ENCODE measurements around the gene ITGA11.

ITGA11 gene, protein sequence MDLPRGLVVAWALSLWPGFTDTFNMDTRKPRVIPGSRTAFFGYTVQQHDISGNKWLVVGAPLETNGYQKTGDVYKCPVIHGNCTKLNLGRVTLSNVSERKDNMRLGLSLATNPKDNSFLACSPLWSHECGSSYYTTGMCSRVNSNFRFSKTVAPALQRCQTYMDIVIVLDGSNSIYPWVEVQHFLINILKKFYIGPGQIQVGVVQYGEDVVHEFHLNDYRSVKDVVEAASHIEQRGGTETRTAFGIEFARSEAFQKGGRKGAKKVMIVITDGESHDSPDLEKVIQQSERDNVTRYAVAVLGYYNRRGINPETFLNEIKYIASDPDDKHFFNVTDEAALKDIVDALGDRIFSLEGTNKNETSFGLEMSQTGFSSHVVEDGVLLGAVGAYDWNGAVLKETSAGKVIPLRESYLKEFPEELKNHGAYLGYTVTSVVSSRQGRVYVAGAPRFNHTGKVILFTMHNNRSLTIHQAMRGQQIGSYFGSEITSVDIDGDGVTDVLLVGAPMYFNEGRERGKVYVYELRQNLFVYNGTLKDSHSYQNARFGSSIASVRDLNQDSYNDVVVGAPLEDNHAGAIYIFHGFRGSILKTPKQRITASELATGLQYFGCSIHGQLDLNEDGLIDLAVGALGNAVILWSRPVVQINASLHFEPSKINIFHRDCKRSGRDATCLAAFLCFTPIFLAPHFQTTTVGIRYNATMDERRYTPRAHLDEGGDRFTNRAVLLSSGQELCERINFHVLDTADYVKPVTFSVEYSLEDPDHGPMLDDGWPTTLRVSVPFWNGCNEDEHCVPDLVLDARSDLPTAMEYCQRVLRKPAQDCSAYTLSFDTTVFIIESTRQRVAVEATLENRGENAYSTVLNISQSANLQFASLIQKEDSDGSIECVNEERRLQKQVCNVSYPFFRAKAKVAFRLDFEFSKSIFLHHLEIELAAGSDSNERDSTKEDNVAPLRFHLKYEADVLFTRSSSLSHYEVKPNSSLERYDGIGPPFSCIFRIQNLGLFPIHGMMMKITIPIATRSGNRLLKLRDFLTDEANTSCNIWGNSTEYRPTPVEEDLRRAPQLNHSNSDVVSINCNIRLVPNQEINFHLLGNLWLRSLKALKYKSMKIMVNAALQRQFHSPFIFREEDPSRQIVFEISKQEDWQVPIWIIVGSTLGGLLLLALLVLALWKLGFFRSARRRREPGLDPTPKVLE

DNA sequence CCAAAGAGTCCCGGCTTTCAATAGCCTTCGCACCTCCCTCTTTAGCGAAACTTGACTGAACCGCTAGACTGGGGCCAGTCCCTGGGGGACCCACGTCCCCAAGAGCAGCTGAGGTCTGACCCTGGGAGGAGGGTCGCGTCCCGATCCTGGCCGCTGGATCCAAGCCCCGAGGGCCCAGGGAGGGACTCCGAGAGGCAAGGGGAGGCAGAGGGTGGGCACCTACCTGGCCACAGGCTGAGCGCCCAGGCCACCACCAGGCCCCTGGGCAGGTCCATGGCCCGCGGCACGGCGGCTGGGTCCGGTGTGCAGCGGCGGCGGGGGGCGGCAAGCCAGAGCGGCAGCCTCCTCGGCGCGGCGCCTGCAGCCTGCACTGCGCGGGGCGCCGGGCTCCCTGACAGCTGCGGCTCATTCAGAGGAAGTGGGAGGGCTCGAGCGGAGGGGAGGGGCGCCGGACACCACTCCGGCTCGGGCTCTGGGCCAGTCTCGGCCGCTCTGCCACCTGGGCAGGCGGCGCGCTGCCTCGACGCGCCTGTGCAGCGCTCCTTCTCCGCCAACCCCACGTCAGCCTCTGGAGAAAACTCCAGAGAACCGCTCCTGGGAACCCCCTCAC lies at the start of gene ITGA11:
ITGA11 (minus strand) TSS at position 372 of the 610 bp plus-strand sequence; CDS start at position 275, 97 bp downstream.
- TF ChIP-seq, protein P1, sequence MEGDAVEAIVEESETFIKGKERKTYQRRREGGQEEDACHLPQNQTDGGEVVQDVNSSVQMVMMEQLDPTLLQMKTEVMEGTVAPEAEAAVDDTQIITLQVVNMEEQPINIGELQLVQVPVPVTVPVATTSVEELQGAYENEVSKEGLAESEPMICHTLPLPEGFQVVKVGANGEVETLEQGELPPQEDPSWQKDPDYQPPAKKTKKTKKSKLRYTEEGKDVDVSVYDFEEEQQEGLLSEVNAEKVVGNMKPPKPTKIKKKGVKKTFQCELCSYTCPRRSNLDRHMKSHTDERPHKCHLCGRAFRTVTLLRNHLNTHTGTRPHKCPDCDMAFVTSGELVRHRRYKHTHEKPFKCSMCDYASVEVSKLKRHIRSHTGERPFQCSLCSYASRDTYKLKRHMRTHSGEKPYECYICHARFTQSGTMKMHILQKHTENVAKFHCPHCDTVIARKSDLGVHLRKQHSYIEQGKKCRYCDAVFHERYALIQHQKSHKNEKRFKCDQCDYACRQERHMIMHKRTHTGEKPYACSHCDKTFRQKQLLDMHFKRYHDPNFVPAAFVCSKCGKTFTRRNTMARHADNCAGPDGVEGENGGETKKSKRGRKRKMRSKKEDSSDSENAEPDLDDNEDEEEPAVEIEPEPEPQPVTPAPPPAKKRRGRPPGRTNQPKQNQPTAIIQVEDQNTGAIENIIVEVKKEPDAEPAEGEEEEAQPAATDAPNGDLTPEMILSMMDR (IDR thresholded peaks at IDR 0.05), result no peak

DNA sequence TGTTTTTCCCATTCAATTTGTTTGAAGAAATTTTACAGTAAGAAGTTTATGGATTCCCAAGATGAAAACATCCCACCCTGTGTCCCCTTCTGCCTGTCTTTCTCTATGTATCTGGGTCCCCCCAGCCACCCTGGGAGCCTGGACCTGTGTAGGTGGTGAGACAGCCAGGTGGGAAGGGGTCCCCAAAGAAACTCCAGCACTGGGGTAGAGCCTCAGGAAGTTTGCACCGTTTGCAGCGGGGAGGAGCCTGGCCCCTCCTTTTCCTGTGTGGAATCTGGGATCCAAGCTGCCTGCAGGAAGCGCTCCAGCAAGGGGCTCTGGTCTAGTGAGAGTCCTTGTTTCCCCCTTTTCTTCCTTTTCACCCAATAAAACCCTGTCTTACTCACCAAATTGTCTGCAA lies 49.4 kb upstream of the ITGA11 start:
- TF ChIP-seq, protein P1 (IDR thresholded peaks at IDR 0.05), result no peak

DNA sequence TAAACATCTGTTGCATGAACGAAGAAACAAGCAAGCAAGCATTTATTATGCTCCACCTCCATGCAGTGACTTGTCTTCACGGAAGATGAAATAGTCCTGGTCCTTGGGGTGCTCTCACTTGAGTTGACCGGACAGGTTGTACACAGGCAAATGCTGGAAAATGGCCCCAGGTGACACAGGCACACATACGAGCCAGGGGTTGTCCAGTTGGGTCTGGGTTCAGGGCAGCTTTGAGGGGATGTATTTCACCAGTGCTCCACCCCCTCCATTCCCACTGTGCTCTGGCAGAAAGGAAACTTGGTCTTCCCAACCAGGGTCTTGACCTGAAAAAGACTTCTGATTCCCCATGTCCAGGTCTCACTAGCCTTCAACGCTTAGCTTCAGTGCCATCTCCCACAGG lies 48.3 kb upstream of the ITGA11 start:
- TF ChIP-seq, protein P1 (IDR thresholded peaks at IDR 0.05), result no peak

DNA sequence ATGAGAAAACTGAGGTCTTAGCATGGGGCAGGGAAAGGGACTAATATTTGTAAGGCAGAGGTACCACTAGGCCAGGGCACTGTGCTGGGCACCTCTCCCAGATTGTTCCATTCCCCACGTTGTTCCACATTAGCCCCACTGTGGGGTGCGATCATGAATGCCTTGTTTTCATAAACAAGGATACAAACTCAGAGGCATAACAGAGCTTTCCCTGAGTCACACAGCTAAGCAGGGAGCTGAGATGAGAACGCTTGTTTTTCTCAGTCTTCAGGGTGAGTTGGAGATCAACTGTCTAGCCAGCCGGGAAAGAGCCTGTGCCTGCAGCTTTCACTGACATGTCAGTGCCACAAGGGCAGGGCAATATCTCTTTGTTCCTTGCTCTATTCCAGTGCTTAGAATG lies 47.9 kb upstream of the ITGA11 start:
- TF ChIP-seq, protein P1 (IDR thresholded peaks at IDR 0.05), result no peak

DNA sequence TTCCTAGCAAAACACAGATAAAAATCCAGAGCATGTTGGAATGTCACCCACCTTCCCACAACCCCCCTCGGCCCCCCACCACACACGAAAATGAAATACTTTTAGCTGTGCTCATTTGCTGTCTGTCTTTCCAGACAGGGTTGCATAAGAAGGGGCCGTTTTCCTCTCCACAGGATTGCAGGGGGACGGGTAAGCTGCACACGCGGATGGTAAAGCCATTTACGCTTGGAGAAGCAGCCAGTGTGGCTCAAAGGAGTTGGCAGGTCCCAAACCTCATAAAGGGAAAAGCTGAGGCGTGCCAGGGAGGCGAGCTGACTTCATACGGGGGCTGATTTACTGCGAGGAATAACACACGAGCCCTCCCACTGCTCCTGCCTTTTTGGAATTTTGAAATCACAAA lies 47.4 kb upstream of the ITGA11 start:
- TF ChIP-seq, protein P1 (IDR thresholded peaks at IDR 0.05), result no peak

DNA sequence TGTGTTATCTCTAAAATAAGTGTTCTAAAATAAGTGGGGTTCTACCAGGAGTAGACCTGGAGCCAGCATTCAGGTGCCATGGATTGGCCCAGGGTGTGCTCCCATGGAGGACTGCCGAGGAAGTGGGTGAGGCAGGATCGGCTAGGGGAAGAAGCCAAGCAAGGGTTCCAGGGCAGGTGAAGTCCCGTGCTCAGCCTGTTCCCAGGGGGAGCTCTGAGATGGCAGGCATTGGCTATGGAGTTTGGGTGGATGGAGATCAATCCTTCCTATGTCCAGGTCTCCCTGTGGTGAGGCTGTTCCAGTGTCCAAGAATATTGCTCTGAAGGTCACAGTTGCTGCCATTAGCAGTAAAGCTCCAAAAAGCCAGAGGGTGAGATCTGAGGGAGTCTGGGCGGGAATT lies 46.9 kb upstream of the ITGA11 start:
- TF ChIP-seq, protein P1 (IDR thresholded peaks at IDR 0.05), result no peak

DNA sequence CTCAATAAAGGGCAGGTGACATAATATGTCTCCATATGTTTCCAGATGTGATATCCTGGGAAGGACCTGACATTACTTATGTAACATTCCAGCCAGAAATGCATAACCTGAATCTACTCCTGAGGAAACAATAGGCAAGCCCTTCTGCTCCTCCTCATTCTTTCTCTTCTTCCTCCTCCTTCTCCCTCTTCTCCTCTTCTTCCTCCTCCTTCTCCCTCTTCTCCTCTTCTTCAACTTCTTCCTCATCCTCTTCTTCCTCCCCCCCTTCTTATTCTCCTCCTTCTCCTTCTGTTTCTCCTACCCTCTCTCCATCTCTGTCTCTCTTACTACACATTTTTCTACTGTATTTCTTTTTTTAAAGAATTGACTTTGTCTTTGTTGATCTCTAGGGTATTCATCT lies 43.5 kb upstream of the ITGA11 start:
- TF ChIP-seq, protein P1 (IDR thresholded peaks at IDR 0.05), result no peak
